GM18517 (cell line): ENCODE measurements around the gene SPOP.
"Not testable (repeated sequence)": the region's sequence is repeated elsewhere in the genome, so short reads cannot be mapped to it uniquely, and the experiment has no call there.

Source experiments
- ATAC-seq: cut with Tn5 transposase; IDR thresholded peaks from one replicate; pipeline ENCODE4 v1.9.1; 2021; ENCODE audit warnings: mild to moderate bottlenecking, moderate library complexity; ENCODE audit not compliant: unreplicated experiment

The SPOP gene

GRCh38 chr17:49677933-49678847, at the start of gene SPOP:
Gene SPOP (minus strand): TSS chr17:49678097. CDS start chr17:49622810, 55,287 bp downstream.
- ATAC-seq, result peak; percentile 71

DNA sequence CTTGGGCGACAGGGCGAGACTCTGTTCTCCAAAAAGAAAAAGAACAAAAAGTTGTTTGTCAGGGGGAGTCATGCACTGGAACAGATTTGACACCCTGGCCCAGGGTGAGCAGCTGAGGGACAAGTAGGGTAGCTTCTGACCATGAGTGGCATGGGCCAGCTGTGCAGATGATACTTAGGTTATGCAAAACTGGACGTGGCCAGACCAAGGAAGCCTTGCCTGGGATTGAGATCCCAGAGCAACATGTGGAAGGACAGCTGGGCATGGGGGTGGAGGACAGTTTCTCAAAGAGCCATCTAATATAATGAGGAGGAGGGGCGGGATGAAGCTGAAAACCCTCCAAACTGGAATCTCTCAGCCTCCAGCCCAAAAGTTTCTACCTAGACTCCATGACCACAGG, 49.5 kb upstream of the SPOP start:
- ATAC-seq, result no peak

GRCh38 chr17:49725452-49726130, 47.7 kb upstream of the SPOP start:
- no peak for ATAC-seq

DNA sequence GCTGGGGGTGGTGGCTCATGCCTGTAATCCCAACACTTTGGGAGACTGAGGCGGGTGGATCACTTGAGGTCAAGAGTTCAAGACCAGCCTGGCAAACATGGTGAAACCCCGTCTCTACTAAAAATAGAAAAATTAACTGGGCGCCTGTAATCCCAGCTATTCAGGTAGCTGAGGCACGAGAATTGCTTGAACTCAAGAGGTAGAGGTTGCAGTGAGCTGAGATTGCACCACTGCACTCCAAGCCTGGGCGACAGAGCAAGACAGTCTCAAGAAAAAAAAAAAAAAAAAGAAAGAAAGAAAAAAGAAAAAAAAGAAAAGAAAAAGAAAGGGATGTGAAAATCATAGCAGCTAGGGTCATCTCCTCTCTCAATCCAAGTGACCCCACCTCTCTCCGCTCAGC, 46.7 kb upstream of the SPOP start:
- ATAC-seq, result not testable (repeated sequence)

DNA sequence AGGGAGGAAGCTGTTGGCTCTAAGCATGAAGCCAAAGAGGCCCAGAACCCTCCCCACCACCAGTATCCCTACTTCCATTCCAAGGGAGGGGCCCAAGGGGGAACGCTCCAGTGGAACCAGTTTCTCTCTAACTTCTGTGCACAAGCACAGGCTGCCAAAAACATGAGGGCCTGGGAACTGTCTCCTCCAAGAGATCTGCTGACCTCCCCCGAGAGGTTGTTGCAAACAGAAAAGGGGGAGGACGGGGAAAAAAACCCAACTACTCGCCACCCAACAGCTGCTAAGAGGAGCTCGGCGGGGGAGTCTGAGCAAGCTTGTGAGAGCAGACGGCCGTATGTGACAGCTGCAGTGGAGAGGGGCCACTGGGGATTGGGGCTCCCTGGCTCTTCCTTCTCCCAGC, 45.5 kb upstream of the SPOP start:
- ATAC-seq, result no peak

- no peak for ATAC-seq
Observed at GRCh38 chr17:49722066-49722465, 44.2 kb upstream of the SPOP start.

- ATAC-seq, result no peak
Observed at GRCh38 chr17:49717371-49717861, 39.5 kb upstream of the SPOP start.

DNA sequence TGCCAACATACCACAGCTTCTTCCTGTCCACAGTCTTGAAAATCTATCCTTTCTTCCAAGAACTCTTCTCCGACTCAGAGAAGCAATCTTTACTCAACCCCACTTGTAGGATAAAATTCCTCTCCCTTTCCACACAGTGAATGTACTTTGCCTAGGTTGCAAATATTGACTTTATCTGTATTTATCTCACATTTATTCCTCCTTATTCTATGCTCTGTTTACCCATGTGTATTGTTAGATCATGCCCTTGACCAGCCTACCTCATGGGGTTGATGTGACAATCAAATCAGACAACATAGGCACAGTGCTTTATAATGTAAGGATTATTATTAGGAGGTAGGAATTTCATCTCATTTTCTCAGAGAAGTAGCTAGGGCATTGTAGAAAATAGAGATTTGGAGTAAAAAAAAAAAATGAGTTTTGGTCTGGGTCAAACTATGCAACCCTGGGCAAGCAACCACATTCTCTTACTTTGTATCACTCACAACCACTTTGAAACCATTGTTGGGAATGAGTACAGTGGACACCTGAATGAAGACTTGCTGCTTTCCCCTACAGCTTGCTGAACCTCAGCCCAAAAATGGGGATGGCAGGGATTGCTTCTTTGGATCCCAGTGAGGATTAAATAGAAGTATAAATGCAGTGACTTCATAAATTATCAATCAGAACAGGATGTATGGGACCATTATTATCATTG, 38.9 kb upstream of the SPOP start:
- ATAC-seq, result no peak

- no peak for ATAC-seq
Observed at GRCh38 chr17:49715717-49716279, 37.9 kb upstream of the SPOP start.

GRCh38 chr17:49715216-49715615, 37.3 kb upstream of the SPOP start:
- no peak for ATAC-seq

GRCh38 chr17:49708515-49709183, 30.8 kb upstream of the SPOP start:
- ATAC-seq, result no peak

DNA sequence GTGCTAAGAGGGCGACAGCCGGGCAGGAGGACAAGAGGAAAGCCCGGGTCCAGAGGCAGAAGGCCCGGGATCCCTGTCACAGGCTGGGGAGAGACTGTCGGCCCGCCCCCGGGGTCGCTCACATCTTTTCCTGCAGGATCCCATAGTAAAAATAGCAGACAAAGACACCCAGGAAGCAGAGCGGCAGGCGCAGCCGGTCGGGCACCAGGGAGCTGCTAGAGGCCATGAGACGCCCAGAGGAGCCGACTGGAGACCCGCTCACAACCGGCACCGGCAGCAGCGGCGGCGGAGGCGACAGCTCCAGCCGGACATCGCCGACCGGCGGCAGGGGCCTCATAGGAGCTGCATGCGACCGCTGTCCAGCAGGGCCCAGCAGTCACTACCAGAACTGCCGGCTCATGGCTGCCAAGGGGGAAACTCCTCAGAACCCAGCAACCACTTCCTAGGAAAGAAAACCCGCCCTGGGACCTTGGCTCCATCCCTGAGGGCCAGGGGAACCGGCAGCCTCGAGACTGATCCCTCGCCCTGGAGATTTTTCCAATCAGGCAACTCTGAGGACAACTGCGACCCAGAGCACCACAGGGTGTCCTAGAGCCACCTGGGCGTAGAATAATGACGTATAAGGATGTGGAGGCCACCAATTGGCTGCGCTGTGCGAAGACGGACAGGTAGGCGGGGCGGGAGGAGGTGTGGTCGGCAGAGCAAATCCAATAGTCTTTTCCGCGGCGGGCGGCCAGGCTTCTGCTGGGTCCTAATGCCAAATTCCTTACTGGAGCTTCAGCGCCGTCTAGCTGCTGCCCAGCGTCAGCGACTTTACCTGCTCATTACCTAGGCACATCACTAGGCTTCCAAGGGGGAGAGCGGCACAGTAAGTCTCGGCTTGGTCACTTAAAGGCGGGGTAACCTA, 30.0 kb upstream of the SPOP start, which contains the start of gene SLC35B1:
Gene SLC35B1, minus strand, starts transcription at position 357 of the 907 bp plus-strand sequence. Its CDS starts 131 bp downstream, at position 226.
- ATAC-seq, result peak; percentile 93

DNA sequence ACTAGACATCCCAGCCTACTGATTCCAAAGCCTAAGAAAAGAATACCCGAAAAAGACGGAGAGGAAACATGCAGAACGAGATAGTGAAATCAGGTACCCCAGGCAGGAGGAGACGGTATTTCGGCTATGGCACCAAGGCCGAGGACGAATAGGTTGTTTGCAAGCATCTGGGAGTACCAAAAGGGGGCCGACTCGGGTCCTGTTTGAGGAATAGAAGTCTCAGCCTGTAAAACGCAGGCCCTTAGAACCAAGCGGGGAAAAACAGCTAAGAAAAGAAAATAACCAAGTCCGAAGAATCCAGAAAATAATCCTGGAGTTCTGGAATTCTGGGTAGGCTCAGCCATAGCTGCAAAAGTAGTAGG, 29.3 kb upstream of the SPOP start:
- no peak for ATAC-seq

DNA sequence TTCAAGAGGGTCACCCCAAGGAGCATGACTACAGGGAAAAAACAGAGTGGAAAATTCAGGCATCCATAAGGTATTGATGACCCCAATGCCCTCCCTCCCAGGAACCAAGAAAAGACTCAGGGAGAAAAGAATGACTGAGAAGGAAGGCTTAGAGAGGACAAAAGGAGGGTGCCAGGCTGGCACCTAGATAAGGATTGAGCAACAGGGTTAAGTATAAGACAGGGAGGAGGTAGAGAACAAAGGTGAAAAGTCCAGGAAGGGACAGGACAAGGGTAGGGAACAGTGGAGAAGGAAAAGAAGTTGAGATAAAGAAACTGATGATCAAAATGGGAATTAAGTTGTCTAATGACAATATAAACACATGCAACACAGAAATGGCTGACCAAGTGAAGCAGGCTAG, 27.4 kb upstream of the SPOP start:
- no peak for ATAC-seq

GRCh38 chr17:49703557-49704277, 25.8 kb upstream of the SPOP start:
- ATAC-seq, result no peak

- ATAC-seq, result no peak
Observed at GRCh38 chr17:49700960-49701359, 23.1 kb upstream of the SPOP start.

GRCh38 chr17:49699966-49700575, 22.2 kb upstream of the SPOP start:
- no peak for ATAC-seq

DNA sequence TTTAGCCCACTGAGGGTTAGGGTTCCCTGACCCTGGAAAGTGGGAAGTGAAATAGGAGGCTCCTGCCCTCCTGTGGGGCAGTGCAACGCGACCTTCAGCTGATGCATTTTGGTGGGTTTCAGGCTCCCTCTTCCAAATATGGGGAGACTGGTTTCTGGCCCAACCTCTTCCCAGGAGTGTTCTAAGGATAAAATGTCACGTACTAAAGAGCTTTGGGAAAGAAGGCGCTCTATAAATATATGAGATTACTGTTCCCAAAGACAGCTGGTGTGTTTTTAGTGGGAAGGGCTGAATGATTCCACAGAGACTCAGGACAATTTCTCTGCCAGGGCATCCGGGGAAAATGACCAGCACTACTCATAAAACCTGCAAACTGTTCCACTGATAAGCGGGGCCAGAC, 20.1 kb upstream of the SPOP start:
- no peak for ATAC-seq
